CD4-positive, alpha-beta T cell (primary cell): Measurements from ENCODE around the gene MYH10. TPM values are rescaled to one million over a fixed set of nuclear protein-coding genes. Genes with fewer than 3 reads are reported as not detected.

Experiments used
- ATAC-seq: fragments of 200-7000 bp; cut with Tn5 transposase; one replicate; pipeline ENCODE4 v1.10.0; 2022; ENCODE audit warnings: mild to moderate bottlenecking; ENCODE audit not compliant: poor library complexity
- CTCF ChIA-PET: fragments of 350-600 bp; sonication (Branson Sonifier 250); formaldehyde crosslinking; loops from one replicate; lab custom pipeline; 2021; ENCODE audit warnings: antibody characterized with exemption, inconsistent platforms; lab: Charles Lee
- POLR2A ChIA-PET: fragments of 350-600 bp; sonication (Branson Sonifier 250); formaldehyde crosslinking; loops from one replicate; lab custom pipeline; 2021; ENCODE audit warnings: antibody characterized with exemption, inconsistent platforms; lab: Charles Lee
- DNase-seq, 14 experiments: peaks; one replicate each; pipeline ENCODE4 v3.0.0-alpha.2; 2013 to 2020; ENCODE audit warnings: mixed read lengths in 2 of 14
- H3K27ac ChIP-seq, 2 donors: one replicate each; pipeline versions ENCODE4 v1.5.1 to v1.7.0; 2013; ENCODE audit warnings: low read length in 2 of 2, low read depth in 1 of 2, mild to moderate bottlenecking in 1 of 2
- H3K27me3 ChIP-seq, 2 experiments: 1 replicate in 1 of 2; 2 replicates in 1 of 2; pipeline versions ENCODE4 v1.6.1 to v1.7.0; 2013; ENCODE audit warnings: low read length in 2 of 2, control low read depth in 1 of 2, mild to moderate bottlenecking in 1 of 2, moderate library complexity in 1 of 2; ENCODE audit not compliant: insufficient read depth in 2 of 2, control insufficient read depth in 1 of 2
- H3K36me3 ChIP-seq: one replicate; pipeline ENCODE4 v1.6.1; 2013; ENCODE audit warnings: low read length, control low read depth; ENCODE audit not compliant: insufficient read depth
- H3K4me1 ChIP-seq: one replicate; pipeline ENCODE4 v1.6.1; 2013; ENCODE audit warnings: low read length, control low read depth; ENCODE audit not compliant: insufficient read depth
- H3K4me3 ChIP-seq: one replicate; pipeline ENCODE4 v1.5.1; 2013; ENCODE audit warnings: mild to moderate bottlenecking, low read length, moderate library complexity
- H3K9me3 ChIP-seq, 2 experiments: 1 replicate in 1 of 2; 2 replicates in 1 of 2; pipeline versions ENCODE4 v1.6.1 to v1.7.0; 2013; ENCODE audit warnings: low read length in 2 of 2, mild to moderate bottlenecking in 2 of 2, control low read depth in 1 of 2, moderate library complexity in 1 of 2; ENCODE audit not compliant: control insufficient read depth in 1 of 2, insufficient read depth in 1 of 2
- H3K27ac Mint-ChIP-seq: one replicate; pipeline ENCODE4 v1.8.0; 2020; ENCODE audit warnings: mixed read lengths
- H3K27me3 Mint-ChIP-seq: one replicate; pipeline ENCODE4 v1.8.0; 2021; ENCODE audit warnings: mixed read lengths
- H3K36me3 Mint-ChIP-seq: one replicate; pipeline ENCODE4 v1.8.0; 2021; ENCODE audit warnings: low read depth, mixed read lengths
- H3K4me1 Mint-ChIP-seq: one replicate; pipeline ENCODE4 v1.8.0; 2021; ENCODE audit warnings: low read depth, mixed read lengths
- H3K4me3 Mint-ChIP-seq: one replicate; pipeline ENCODE4 v1.8.0; 2020; ENCODE audit warnings: mild to moderate bottlenecking, mixed read lengths
- H3K9me3 Mint-ChIP-seq: one replicate; pipeline ENCODE4 v1.8.0; 2020; ENCODE audit warnings: mixed read lengths
- intact Hi-C, 2 experiments: fragments of 100-400 bp; cut with DNase I in 1 of 2; cut with micrococcal nuclease in 1 of 2; formaldehyde crosslinking; loops; one replicate each; pipeline versions ENCODE4 v1.15.1 to v1.9.0; 2023 to 2025; cut with DNase I, micrococcal nuclease
- total RNA-seq, 174 experiments: library from RNA in 2 of 174; stranded (reverse) in 2 of 174; gene quantifications; one replicate each; pipeline ENCODE4 v1.2.3 and lab custom pipeline; 2021 to 2026
- TF ChIP-seq, protein P1 (sequence below): fragments of 200-600 bp; IDR thresholded peaks from one replicate; pipeline ENCODE4 v1.8.0; 2022; ENCODE audit warnings: antibody characterized with exemption, mild to moderate bottlenecking

The MYH10 gene
- total RNA-seq, 2 experiments from 2014 or later = 1.5 to 1.9 TPM

DNA sequence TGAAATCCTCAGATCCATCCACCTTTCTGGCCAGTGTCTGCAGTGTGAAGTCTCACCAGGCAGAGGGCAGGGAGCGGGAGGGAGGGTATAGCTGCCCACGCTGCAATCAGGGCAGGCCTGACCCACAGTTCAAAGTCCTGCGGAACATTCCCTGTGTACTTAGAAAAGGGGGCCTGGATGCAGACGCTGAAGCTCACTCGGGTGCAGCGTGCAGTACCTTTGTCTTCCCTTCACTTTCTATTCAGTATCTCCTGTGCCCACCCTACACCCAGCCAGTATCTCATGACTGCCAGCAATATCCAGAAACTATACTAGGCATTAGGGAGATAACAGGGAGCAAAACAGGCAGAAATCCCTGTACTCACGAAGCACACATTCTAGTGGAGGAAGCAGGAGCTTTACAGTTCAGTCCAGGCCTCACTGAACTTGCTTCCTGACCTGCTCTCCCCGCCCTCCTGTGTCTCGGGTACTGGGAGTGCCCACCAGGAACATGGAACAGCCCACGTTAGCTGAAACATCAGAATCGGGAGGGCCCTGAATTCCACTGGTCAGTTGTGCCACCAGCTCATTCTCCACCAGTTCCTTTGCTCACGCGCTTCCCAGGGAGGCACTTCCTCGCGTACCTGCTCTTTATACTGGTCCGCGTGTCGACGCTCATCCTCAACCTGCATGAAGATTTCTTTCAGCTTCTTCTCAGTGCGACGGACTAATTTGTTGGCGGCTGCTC, 152.6 kb downstream of the MYH10 start:
- Mint-ChIP-seq H3K36me3 (peaks cover 97% of the 10 kb centered on the region), H3K9me3 (no peaks in the 10 kb centered on the region), H3K27ac (no peak overlapping the region), H3K4me3 (no peak overlapping the region), H3K4me1 (no peaks in the 10 kb centered on the region), H3K27me3 (no peaks in the 10 kb centered on the region)
- ChIA-PET CTCF (no interaction called here), POLR2A (no interaction called here)
- H3K27me3 ChIP-seq = no peaks in the 10 kb centered on the region
- TF ChIP-seq, protein P1, sequence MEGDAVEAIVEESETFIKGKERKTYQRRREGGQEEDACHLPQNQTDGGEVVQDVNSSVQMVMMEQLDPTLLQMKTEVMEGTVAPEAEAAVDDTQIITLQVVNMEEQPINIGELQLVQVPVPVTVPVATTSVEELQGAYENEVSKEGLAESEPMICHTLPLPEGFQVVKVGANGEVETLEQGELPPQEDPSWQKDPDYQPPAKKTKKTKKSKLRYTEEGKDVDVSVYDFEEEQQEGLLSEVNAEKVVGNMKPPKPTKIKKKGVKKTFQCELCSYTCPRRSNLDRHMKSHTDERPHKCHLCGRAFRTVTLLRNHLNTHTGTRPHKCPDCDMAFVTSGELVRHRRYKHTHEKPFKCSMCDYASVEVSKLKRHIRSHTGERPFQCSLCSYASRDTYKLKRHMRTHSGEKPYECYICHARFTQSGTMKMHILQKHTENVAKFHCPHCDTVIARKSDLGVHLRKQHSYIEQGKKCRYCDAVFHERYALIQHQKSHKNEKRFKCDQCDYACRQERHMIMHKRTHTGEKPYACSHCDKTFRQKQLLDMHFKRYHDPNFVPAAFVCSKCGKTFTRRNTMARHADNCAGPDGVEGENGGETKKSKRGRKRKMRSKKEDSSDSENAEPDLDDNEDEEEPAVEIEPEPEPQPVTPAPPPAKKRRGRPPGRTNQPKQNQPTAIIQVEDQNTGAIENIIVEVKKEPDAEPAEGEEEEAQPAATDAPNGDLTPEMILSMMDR = no peak
- no peaks in the 10 kb centered on the region for H3K4me1 ChIP-seq
- no peak for DNase-seq
- intact Hi-C loops = no loop called here
- peaks cover 0 to 16% of the 10 kb centered on the region in 2 experiments for H3K9me3 ChIP-seq
- H3K27ac ChIP-seq = no peak overlapping the region
- H3K36me3 ChIP-seq = peaks cover 68% of the 10 kb centered on the region
- no peak for ATAC-seq
- no peak overlapping the region for H3K4me3 ChIP-seq

DNA sequence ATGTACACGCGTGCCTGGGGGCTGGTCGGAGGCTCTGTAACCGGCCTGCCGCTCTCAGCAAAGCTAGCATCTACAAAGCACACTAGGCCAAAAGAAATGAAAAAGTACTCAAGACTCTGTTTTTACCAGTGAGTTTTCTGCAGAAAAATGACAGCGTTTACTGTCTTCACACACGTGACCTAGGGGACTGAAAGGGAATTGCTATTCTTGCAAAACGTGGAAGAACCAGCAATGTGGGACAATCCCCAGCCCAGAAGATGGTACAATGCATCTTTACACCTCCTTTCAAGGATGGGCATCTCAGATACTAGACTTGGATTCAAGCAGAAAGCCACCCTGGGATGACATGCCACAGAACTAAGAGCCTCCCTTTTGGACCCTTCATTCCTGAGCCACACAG, 153.4 kb downstream of the MYH10 start:
- Histone ChIP-seq H3K27me3 (no peaks in the 10 kb centered on the region), H3K9me3 (peaks cover 0 to 9% of the 10 kb centered on the region in 2 experiments), H3K27ac (no peak overlapping the region), H3K4me1 (no peaks in the 10 kb centered on the region), H3K4me3 (no peak overlapping the region), H3K36me3 (peaks cover 74% of the 10 kb centered on the region)
- Mint-ChIP-seq H3K36me3 (peaks cover 93% of the 10 kb centered on the region), H3K27ac (no peak overlapping the region), H3K9me3 (no peaks in the 10 kb centered on the region), H3K4me1 (no peaks in the 10 kb centered on the region), H3K4me3 (no peak overlapping the region), H3K27me3 (no peaks in the 10 kb centered on the region)
- ChIA-PET CTCF (no interaction called here), POLR2A (no interaction called here)
- ATAC-seq = no peak
- DNase-seq = no peak
- TF ChIP-seq, protein P1 = no peak
- intact Hi-C loops = no loop called here

DNA sequence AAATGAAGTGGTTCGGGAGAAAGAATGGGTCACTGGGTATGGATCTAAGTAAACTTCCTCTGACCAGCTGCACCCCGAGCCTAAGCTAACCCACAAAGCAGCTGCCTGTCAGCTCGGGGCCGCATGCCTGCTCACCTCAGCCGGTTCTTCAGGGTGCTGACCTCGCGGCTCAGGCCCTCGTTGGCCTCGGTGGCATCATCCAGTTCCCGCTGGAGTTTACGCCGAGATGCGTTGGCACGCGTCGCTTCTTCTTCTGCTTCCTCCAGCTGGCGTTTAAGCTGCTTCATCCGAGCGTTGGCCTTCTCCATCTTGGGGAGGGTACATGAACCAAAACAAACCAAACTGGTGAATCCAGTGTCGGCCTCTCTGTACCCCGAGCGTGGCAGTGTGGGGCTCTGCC, 153.8 kb downstream of the MYH10 start:
- no peak overlapping the region for H3K27ac Mint-ChIP-seq
- peaks cover 93% of the 10 kb centered on the region for H3K36me3 Mint-ChIP-seq
- no peaks in the 10 kb centered on the region for H3K9me3 Mint-ChIP-seq
- Histone ChIP-seq H3K9me3 (peaks cover 0 to 5% of the 10 kb centered on the region in 2 experiments), H3K4me3 (no peak overlapping the region), H3K27me3 (no peaks in the 10 kb centered on the region), H3K36me3 (peaks cover 74% of the 10 kb centered on the region), H3K4me1 (no peaks in the 10 kb centered on the region), H3K27ac (no peak overlapping the region)
- H3K4me3 Mint-ChIP-seq = no peak overlapping the region
- ChIA-PET CTCF (no interaction called here), POLR2A (interaction anchor here (1.2 kb wide), 1 partner anchor 39 kb away, joined by 3 read pairs; no protein-coding TSS in a partner anchor)
- TF ChIP-seq, protein P1 = no peak
- ATAC-seq = no peak
- intact Hi-C loops = no loop called here
- H3K27me3 Mint-ChIP-seq = no peaks in the 10 kb centered on the region
- DNase-seq = no peak
- no peaks in the 10 kb centered on the region for H3K4me1 Mint-ChIP-seq
